Endothelial cell of umbilical vein (primary cell): ENCODE data around the gene MARF1. TPM values are rescaled to one million over a fixed set of nuclear protein-coding genes. Genes with fewer than 3 reads are reported as not detected.

Experiments used
- BruUV-seq: library from RNA; stranded (reverse); fragments of 400-500 nt; replicated peaks from 2 replicates; lab custom pipeline; 2021; lab: Mats Ljungman, UMichigan
- CTCF ChIA-PET: fragments of 300-600, 350-600 bp; sonication (Branson Sonifier 250); formaldehyde crosslinking; loops from one replicate; lab custom pipeline; 2021; ENCODE audit warnings: antibody characterized with exemption, inconsistent platforms; lab: Charles Lee
- POLR2A ChIA-PET: fragments of 300-600, 350-600 bp; sonication (Branson Sonifier 250); formaldehyde crosslinking; loops from one replicate; lab custom pipeline; 2021; ENCODE audit warnings: antibody characterized with exemption, inconsistent platforms; lab: Charles Lee
- DNase-seq: peaks from one replicate; pipeline ENCODE4 v3.0.0-alpha.2; 2011; ENCODE audit warnings: low read depth, low spot score
- FAIRE-seq: peaks from 2 replicates; lab custom pipeline; 2011; peaks lifted over from hg19 to GRCh38; lab: Jason Lieb, UNC
- H2AFZ ChIP-seq: 2 replicates; pipeline ENCODE4 v1.6.0; 2012; ENCODE audit warnings: low read depth, low read length, control low read depth, inconsistent platforms
- H3K27ac ChIP-seq: 2 replicates; pipeline ENCODE4 v1.5.1; 2011; ENCODE audit warnings: low read depth, mild to moderate bottlenecking, control low read depth, low read length, moderate library complexity; ENCODE audit not compliant: insufficient read depth
- H3K27me3 ChIP-seq, 2 experiments: 2 replicates each; pipeline versions ENCODE4 v1.6.0 to v1.6.1; 2011; ENCODE audit warnings: low read length in 2 of 2, mixed read lengths in 1 of 2; ENCODE audit not compliant: control insufficient read depth in 2 of 2, insufficient read depth in 2 of 2
- H3K36me3 ChIP-seq, 2 experiments: 2 replicates in 1 of 2; 3 replicates in 1 of 2; pipeline ENCODE4 v1.5.1; 2011; ENCODE audit warnings: low read length in 2 of 2, mild to moderate bottlenecking in 1 of 2, moderate library complexity in 1 of 2; ENCODE audit not compliant: control insufficient read depth in 2 of 2, insufficient read depth in 2 of 2; ENCODE audit errors: extremely low read depth in 1 of 2
- H3K4me1 ChIP-seq: 3 replicates; pipeline ENCODE4 v1.5.1; 2011; ENCODE audit warnings: mild to moderate bottlenecking, low read length; ENCODE audit not compliant: control insufficient read depth, insufficient read depth; ENCODE audit errors: extremely low read depth
- H3K4me2 ChIP-seq: 2 replicates; pipeline ENCODE4 v1.6.1; 2011; ENCODE audit warnings: low read length, control low read depth, mixed read lengths; ENCODE audit not compliant: insufficient read depth
- H3K4me3 ChIP-seq, 3 experiments: fragments of 200-600 bp in 1 of 3; sonication (generic), shearing (Covaris generic) in 1 of 3; replicated peaks in 1 of 3; 2 replicates each; pipeline ENCODE4 v1.5.1; 2011 to 2016; ENCODE audit warnings: control low read depth in 3 of 3, low read length in 3 of 3, mild to moderate bottlenecking in 2 of 3, inconsistent platforms in 1 of 3, low read depth in 1 of 3, moderate library complexity in 1 of 3; ENCODE audit not compliant: insufficient read depth in 1 of 3
- H3K79me2 ChIP-seq: 2 replicates; pipeline ENCODE4 v1.6.0; 2012; ENCODE audit warnings: low read length, inconsistent platforms; ENCODE audit not compliant: control insufficient read depth, insufficient read depth
- H3K9ac ChIP-seq: replicated peaks from 2 replicates; pipeline ENCODE3; 2011; ENCODE audit warnings: low read length, control low read depth; ENCODE audit not compliant: insufficient read depth; ENCODE audit errors: extremely low read depth
- H3K9me1 ChIP-seq: replicated peaks from 3 replicates; pipeline ENCODE4 v1.6.0; 2011; ENCODE audit warnings: mild to moderate bottlenecking, low read length; ENCODE audit not compliant: control insufficient read depth, insufficient read depth; ENCODE audit errors: extremely low read depth
- H3K9me3 ChIP-seq: replicated peaks from 2 replicates; pipeline ENCODE4 v1.5.1; 2012; ENCODE audit warnings: low read length, inconsistent platforms; ENCODE audit not compliant: control insufficient read depth, insufficient read depth
- H4K20me1 ChIP-seq: replicated peaks from 2 replicates; pipeline ENCODE3; 2011; ENCODE audit warnings: mild to moderate bottlenecking, low read length; ENCODE audit not compliant: control insufficient read depth, insufficient read depth; ENCODE audit errors: extremely low read depth
- EZH2 ChIP-seq: IDR thresholded peaks from 2 replicates; pipeline ENCODE4 v1.6.1; 2012; ENCODE audit warnings: borderline replicate concordance, low read depth, mild to moderate bottlenecking, moderate library complexity, low read length, inconsistent platforms; ENCODE audit not compliant: severe bottlenecking
- FOS ChIP-seq: IDR thresholded peaks from 2 replicates; pipeline ENCODE4 v1.6.1; 2011; ENCODE audit warnings: mild to moderate bottlenecking, low read length, moderate library complexity, borderline replicate concordance; ENCODE audit not compliant: insufficient read depth
- GATA2 ChIP-seq: IDR thresholded peaks from 2 replicates; pipeline ENCODE4 v1.7.0; 2011; ENCODE audit warnings: low read depth, mild to moderate bottlenecking, moderate library complexity, mixed read lengths, low read length; ENCODE audit not compliant: insufficient read length, insufficient read depth
- JUN ChIP-seq: IDR thresholded peaks from 2 replicates; pipeline ENCODE4 v1.6.1; 2011; ENCODE audit warnings: borderline replicate concordance, low read depth; ENCODE audit not compliant: insufficient read length, insufficient read depth
- MYC ChIP-seq: IDR thresholded peaks from one replicate; pipeline ENCODE4 v1.6.1; 2011; ENCODE audit warnings: mild to moderate bottlenecking, low read depth, low read length
- POLR2A ChIP-seq: IDR thresholded peaks from 2 replicates; pipeline ENCODE4 v1.6.1; 2012; ENCODE audit warnings: low read depth, mild to moderate bottlenecking, control low read depth, low read length
- POLR2AphosphoS5 ChIP-seq: IDR thresholded peaks from 2 replicates; pipeline ENCODE4 v1.6.1; 2012; ENCODE audit warnings: low read depth, mild to moderate bottlenecking, control low read depth, low read length, moderate library complexity; ENCODE audit not compliant: insufficient read depth
- dilution Hi-C: fragments of 300-500 bp; cut with MboI; formaldehyde crosslinking; loops from one replicate; pipeline ENCODE4 v1.15.0; 2019; ENCODE audit warnings: low sequenced_read_pairs; ENCODE audit not compliant: extremely low pct_ligation_motif_present
- intact Hi-C: fragments of 100-400 bp; cut with micrococcal nuclease; formaldehyde crosslinking; loops from one replicate; pipeline ENCODE4 v1.10.0; 2022
- polyA plus RNA-seq, 4 experiments: library from polyadenylated mRNA; depleted of rRNA in 3 of 4; stranded (reverse) in 3 of 4; unstranded in 1 of 4; fragments of >200 nt; gene quantifications; 2 replicates each; pipeline versions ENCODE4 v1.2.1 to v1.2.3, GENCODE V29; 2011 to 2012; ENCODE audit warnings: missing spikeins in 1 of 4
- total RNA-seq: library from RNA; stranded (reverse); gene quantifications from 2 replicates; pipeline ENCODE4 v1.2.3, GENCODE V29; 2021
- TF ChIP-seq, protein P1 (sequence below), 2 donors: IDR thresholded peaks; 1 replicate in 1 of 2; 2 replicates in 1 of 2; pipeline ENCODE4 v1.5.1; 2011; ENCODE audit warnings: low read length in 2 of 2, mild to moderate bottlenecking in 2 of 2, moderate library complexity in 2 of 2, control low read depth in 1 of 2, inconsistent platforms in 1 of 2, low read depth in 1 of 2; ENCODE audit not compliant: insufficient read depth in 1 of 2; ENCODE audit errors: extremely low read depth in 1 of 2
- TF ChIP-seq, protein P2 (sequence below): IDR thresholded peaks from 2 replicates; pipeline ENCODE4 v1.6.1; 2011; ENCODE audit not compliant: insufficient read depth, insufficient read length

MARF1 gene
- total and polyA plus RNA-seq, 2 donors (not counting 3 experiments of a cell fraction or from before 2014, with no cell fraction given), result 14.6 to 58.5 TPM

DNA sequence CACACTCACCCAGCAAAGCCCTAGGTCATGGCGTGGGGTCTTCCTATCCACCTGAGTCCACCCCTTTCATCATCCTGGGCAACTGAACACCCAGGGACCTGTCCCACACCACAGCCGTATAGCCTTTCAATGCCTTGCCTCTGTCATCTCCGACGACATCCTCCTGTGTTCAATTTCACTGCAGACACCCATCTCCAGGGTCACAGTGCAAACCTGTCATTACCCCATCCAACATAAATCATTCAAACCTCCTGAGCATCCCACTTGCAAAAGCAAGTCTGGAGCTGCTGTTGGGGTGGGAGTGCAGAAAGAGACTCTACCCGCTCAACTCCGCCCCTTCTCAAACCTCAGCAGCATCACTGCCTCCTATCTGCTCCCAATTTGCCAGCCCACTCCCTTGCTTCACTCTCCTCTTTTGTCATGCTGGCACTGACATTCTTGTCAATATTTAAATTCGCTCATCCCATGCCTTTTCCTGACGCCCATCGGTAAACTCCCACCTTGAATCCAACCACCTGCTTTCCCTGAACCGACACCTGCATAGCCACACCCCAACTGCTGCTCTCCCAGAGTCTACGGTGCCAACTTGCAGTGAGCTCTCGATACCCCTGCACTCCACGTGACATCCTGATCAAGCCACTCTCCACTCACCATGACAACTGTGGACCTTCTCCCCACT, 37.0 kb downstream of the MARF1 start:
- no peak for FAIRE-seq
- TF ChIP-seq POLR2A, result no peak
- TF ChIP-seq JUN, result no peak
- TF ChIP-seq, protein P1, sequence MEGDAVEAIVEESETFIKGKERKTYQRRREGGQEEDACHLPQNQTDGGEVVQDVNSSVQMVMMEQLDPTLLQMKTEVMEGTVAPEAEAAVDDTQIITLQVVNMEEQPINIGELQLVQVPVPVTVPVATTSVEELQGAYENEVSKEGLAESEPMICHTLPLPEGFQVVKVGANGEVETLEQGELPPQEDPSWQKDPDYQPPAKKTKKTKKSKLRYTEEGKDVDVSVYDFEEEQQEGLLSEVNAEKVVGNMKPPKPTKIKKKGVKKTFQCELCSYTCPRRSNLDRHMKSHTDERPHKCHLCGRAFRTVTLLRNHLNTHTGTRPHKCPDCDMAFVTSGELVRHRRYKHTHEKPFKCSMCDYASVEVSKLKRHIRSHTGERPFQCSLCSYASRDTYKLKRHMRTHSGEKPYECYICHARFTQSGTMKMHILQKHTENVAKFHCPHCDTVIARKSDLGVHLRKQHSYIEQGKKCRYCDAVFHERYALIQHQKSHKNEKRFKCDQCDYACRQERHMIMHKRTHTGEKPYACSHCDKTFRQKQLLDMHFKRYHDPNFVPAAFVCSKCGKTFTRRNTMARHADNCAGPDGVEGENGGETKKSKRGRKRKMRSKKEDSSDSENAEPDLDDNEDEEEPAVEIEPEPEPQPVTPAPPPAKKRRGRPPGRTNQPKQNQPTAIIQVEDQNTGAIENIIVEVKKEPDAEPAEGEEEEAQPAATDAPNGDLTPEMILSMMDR (IDR thresholded peaks at IDR 0.05; ENCODE audit: extremely low read depth in 1 of 2, insufficient read depth in 1 of 2, low read depth in 1 of 2, low read length in 2 of 2), result no peak
- no peak for TF ChIP-seq POLR2AphosphoS5
- TF ChIP-seq FOS, result no peak
- TF ChIP-seq, protein P2, sequence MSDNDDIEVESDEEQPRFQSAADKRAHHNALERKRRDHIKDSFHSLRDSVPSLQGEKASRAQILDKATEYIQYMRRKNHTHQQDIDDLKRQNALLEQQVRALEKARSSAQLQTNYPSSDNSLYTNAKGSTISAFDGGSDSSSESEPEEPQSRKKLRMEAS, result no peak
- TF ChIP-seq EZH2, result no peak
- no peak for TF ChIP-seq GATA2
- TF ChIP-seq MYC, result no peak
- no peak for DNase-seq
- ChIA-PET POLR2A (no interaction called here), CTCF (interaction anchor here (1.5 to 3.7 kb wide), 2 partner anchors 10 to 178 kb away, joined by 3 to 11 read pairs; no protein-coding TSS in a partner anchor)
- H4K20me1 ChIP-seq, result no peaks in the 10 kb centered on the region
- intact Hi-C loops, result no loop called here
- H3K9me3 ChIP-seq, result no peaks in the 10 kb centered on the region
- H3K27me3 ChIP-seq, result no peaks in the 10 kb centered on the region
- no peak overlapping the region for H3K9ac ChIP-seq
- no TSS peak for BruUV-seq
- H3K4me3 ChIP-seq, result no peak overlapping the region
- no peaks in the 10 kb centered on the region for H3K4me1 ChIP-seq
- no peaks in the 10 kb centered on the region for H3K9me1 ChIP-seq
- no peak overlapping the region for H3K4me2 ChIP-seq
- H3K36me3 ChIP-seq, result peaks cover 14 to 39% of the 10 kb centered on the region in 2 experiments
- no peak overlapping the region for H3K27ac ChIP-seq
- dilution Hi-C loops, result no loop called here
- no peak overlapping the region for H2AFZ ChIP-seq
- no peaks in the 10 kb centered on the region for H3K79me2 ChIP-seq
